Upper lobe of right lung (tissue), 1 donor: ENCODE measurements around the gene RPRD1B. TPM values are rescaled to one million over a fixed set of nuclear protein-coding genes. Genes with fewer than 3 reads are reported as not detected.

Experiments
- ATAC-seq: fragments of 200-7000 bp; cut with Tn5 transposase; one replicate; pipeline ENCODE4 v1.9.1; 2020; ENCODE audit warnings: mild to moderate bottlenecking, moderate library complexity
- DNase-seq: peaks from one replicate; pipeline ENCODE4 v3.0.0-alpha.2; 2020
- H3K27ac ChIP-seq: fragments of 200-600 bp; one replicate; pipeline ENCODE4 v1.8.0; 2022
- H3K27me3 ChIP-seq: fragments of 200-600 bp; one replicate; pipeline ENCODE4 v1.8.0; 2022; ENCODE audit warnings: mild to moderate bottlenecking
- H3K36me3 ChIP-seq: fragments of 200-600 bp; one replicate; pipeline ENCODE4 v1.8.0; 2022
- H3K4me1 ChIP-seq: fragments of 200-600 bp; one replicate; pipeline ENCODE4 v1.8.0; 2022
- H3K4me3 ChIP-seq: fragments of 200-600 bp; one replicate; pipeline ENCODE4 v1.8.0; 2022; ENCODE audit warnings: mild to moderate bottlenecking
- H3K9me3 ChIP-seq: fragments of 200-600 bp; one replicate; pipeline ENCODE4 v1.8.0; 2022
- CTCF ChIP-seq: fragments of 200-600 bp; IDR thresholded peaks from one replicate; pipeline ENCODE4 v1.8.0; 2022; ENCODE audit warnings: antibody characterized with exemption
- intact Hi-C: fragments of 100-400 bp; cut with DNase I; formaldehyde crosslinking; loops from one replicate; pipeline ENCODE4 v1.11.0; 2022
- long read RNA-seq: library from polyadenylated mRNA; unstranded; transcript quantifications from one replicate; pipeline ENCODE4 v2.0.0, GENCODE V29; 2021
- total RNA-seq: library from RNA; stranded (reverse); fragmentation: NEBNext Ultra II Directional; extraction: Animal tissue kit (Norgen Biotek cat#: 25700); gene quantifications from one replicate; pipeline ENCODE4 v1.2.1, GENCODE V29; 2021
- donor health status: DM: no; HTN: yes; CAD: no; lungs with severe emphysema.

The RPRD1B gene
- total RNA-seq: 33.1 TPM
- long read RNA-seq, transcript RPRD1B-201 (7 exons, 3,874 nt): major isoform, 29 of 34 reads
- long read RNA-seq, partial matches to known transcripts: 0 of 34 reads
- long read RNA-seq, other reads (novel, unspliced or antisense): 5 of 34 reads

GRCh38 chr20:38033330-38034107 is at the start of gene RPRD1B, which contains the start of gene TTI1:
Gene RPRD1B, plus strand, starts transcription at chr20:38033746. Its CDS starts 202 bp downstream, at chr20:38033948.
Gene TTI1, minus strand, starts transcription at chr20:38033456. Its CDS starts 19,640 bp downstream, at chr20:38013816.
- DNase-seq (peak; percentile 97), ATAC-seq (peak; percentile 98)
- no peak for TF ChIP-seq CTCF
- Histone ChIP-seq H3K9me3 (no peaks in the 10 kb centered on the region), H3K36me3 (peaks cover 23% of the 10 kb centered on the region), H3K27me3 (no peaks in the 10 kb centered on the region), H3K27ac (peak within 1 kb of the TSS; percentile 97), H3K4me3 (peak within 1 kb of the TSS; percentile 83), H3K4me1 (peaks cover 46% of the 10 kb centered on the region)
- intact Hi-C loops: no loop called here

GRCh38 chr20:37984018-37984785 is 49.3 kb upstream of the RPRD1B start:
- no peaks in the 10 kb centered on the region for H3K9me3 ChIP-seq
- H3K4me3 ChIP-seq: no peak overlapping the region
- peaks cover 30% of the 10 kb centered on the region for H3K4me1 ChIP-seq
- H3K27me3 ChIP-seq: no peaks in the 10 kb centered on the region
- intact Hi-C loops: no loop called here
- ATAC-seq: no peak
- TF ChIP-seq CTCF: no peak
- H3K27ac ChIP-seq: no peak overlapping the region
- peaks cover 25% of the 10 kb centered on the region for H3K36me3 ChIP-seq
- DNase-seq: no peak

- TF ChIP-seq CTCF: no peak
- Histone ChIP-seq H3K9me3 (no peaks in the 10 kb centered on the region), H3K36me3 (peaks cover 22% of the 10 kb centered on the region), H3K27me3 (no peaks in the 10 kb centered on the region), H3K4me1 (peaks cover 51% of the 10 kb centered on the region), H3K27ac (peak overlapping the region; percentile 82), H3K4me3 (no peak overlapping the region)
- DNase-seq (no peak), ATAC-seq (no peak)
- intact Hi-C loops: no loop called here
Measured at GRCh38 chr20:37986044-37986858, 47.3 kb upstream of the RPRD1B start.

GRCh38 chr20:37986873-37987601 is 46.5 kb upstream of the RPRD1B start:
- Histone ChIP-seq H3K9me3 (no peaks in the 10 kb centered on the region), H3K27me3 (no peaks in the 10 kb centered on the region), H3K4me1 (peaks cover 59% of the 10 kb centered on the region), H3K36me3 (peaks cover 14% of the 10 kb centered on the region), H3K4me3 (no peak overlapping the region), H3K27ac (peak overlapping the region; percentile 82)
- TF ChIP-seq CTCF: no peak
- intact Hi-C loops: no loop called here
- peak; percentile 80 for ATAC-seq
- peak; percentile 84 for DNase-seq
